ENCODE measurements around the gene CHIT1.
A peak's percentile ranks its signal among the peaks of the same experiment; 100 is the strongest.
"Not testable (repeated sequence)": the region's sequence is repeated elsewhere in the genome, so short reads cannot be mapped to it uniquely, and the experiment has no call there.

Gene CHIT1

GRCh38 chr1:203265541-203265940 lies 36.1 kb upstream of the CHIT1 start:
- DNase-seq (ENCODE audit: low spot score), result no peak

- DNase-seq (ENCODE audit: low spot score), result no peak
Observed at GRCh38 chr1:203264052-203264501, 34.6 kb upstream of the CHIT1 start.

- DNase-seq (ENCODE audit: low spot score), result no peak
Observed at GRCh38 chr1:203263496-203263895, 34.0 kb upstream of the CHIT1 start.

- peak; percentile 16 for DNase-seq (ENCODE audit: low spot score)
Observed at GRCh38 chr1:203256636-203257035, 27.2 kb upstream of the CHIT1 start.

GRCh38 chr1:203254782-203255181 lies 25.3 kb upstream of the CHIT1 start:
- DNase-seq (ENCODE audit: low spot score), result not testable (repeated sequence)

- DNase-seq (ENCODE audit: low spot score), result no peak
Observed at GRCh38 chr1:203252678-203253077, 23.2 kb upstream of the CHIT1 start.

GRCh38 chr1:203251466-203251865 lies 22.0 kb upstream of the CHIT1 start:
- no peak for DNase-seq (ENCODE audit: low spot score)

GRCh38 chr1:203250911-203251310 lies 21.4 kb upstream of the CHIT1 start:
- no peak for DNase-seq (ENCODE audit: low spot score)

GRCh38 chr1:203244776-203245175 lies 15.3 kb upstream of the CHIT1 start:
- DNase-seq (ENCODE audit: low spot score), result no peak

- not testable (repeated sequence) for DNase-seq (ENCODE audit: low spot score)
Observed at GRCh38 chr1:203241708-203242107, 12.2 kb upstream of the CHIT1 start.

GRCh38 chr1:203239526-203240305 lies 10.2 kb upstream of the CHIT1 start:
- no peak for DNase-seq (ENCODE audit: low spot score)

GRCh38 chr1:203239081-203239480 lies 9.6 kb upstream of the CHIT1 start:
- DNase-seq (ENCODE audit: low spot score), result no peak

- DNase-seq (ENCODE audit: low spot score), result no peak
Observed at GRCh38 chr1:203238535-203238934, 9.1 kb upstream of the CHIT1 start.

GRCh38 chr1:203234901-203235300 lies 5.4 kb upstream of the CHIT1 start:
- DNase-seq (ENCODE audit: low spot score), result not testable (repeated sequence)

- DNase-seq (ENCODE audit: low spot score), result no peak
Observed at GRCh38 chr1:203228670-203229069, 803 bp downstream of the CHIT1 start.

GRCh38 chr1:203227371-203228083 lies 1.9 kb downstream of the CHIT1 start:
- DNase-seq (ENCODE audit: low spot score), result no peak

GRCh38 chr1:203225071-203225470 lies 4.4 kb downstream of the CHIT1 start:
- DNase-seq (ENCODE audit: low spot score), result no peak

GRCh38 chr1:203223012-203223775 lies 6.3 kb downstream of the CHIT1 start:
- DNase-seq (ENCODE audit: low spot score), result no peak

GRCh38 chr1:203219934-203220333 lies 9.5 kb downstream of the CHIT1 start:
- no peak for DNase-seq (ENCODE audit: low spot score)

- no peak for DNase-seq (ENCODE audit: low spot score)
Observed at GRCh38 chr1:203219171-203219570, 10.3 kb downstream of the CHIT1 start.

- DNase-seq (ENCODE audit: low spot score), result no peak
Observed at GRCh38 chr1:203217668-203218067, 11.8 kb downstream of the CHIT1 start.

GRCh38 chr1:203217139-203217655 lies 12.3 kb downstream of the CHIT1 start:
- DNase-seq (ENCODE audit: low spot score), result no peak

Data from LoVo (cell line).